CD14-positive monocyte (primary cell): ENCODE results near the gene MEOX2. TPM values are rescaled to one million over a fixed set of nuclear protein-coding genes. Genes with fewer than 3 reads are reported as not detected.

Experiments used
- DNase-seq, 3 donors: peaks; one replicate each; pipeline ENCODE4 v3.0.0-alpha.2; 2011 to 2022
- H2AFZ ChIP-seq: 2 replicates; pipeline ENCODE4 v1.6.0; 2012; ENCODE audit warnings: mild to moderate bottlenecking, low read depth, low read length, inconsistent platforms; ENCODE audit not compliant: insufficient read depth, poor library complexity, severe bottlenecking
- H3K27ac ChIP-seq, 2 donors: 1 replicate in 1 of 2; 2 replicates in 1 of 2; pipeline ENCODE4 v1.5.1; 2012 to 2013; ENCODE audit warnings: low read length in 2 of 2, control low read depth in 1 of 2, inconsistent platforms in 1 of 2, low read depth in 1 of 2, mild to moderate bottlenecking in 1 of 2
- H3K27me3 ChIP-seq, 2 donors: one replicate each; pipeline versions ENCODE4 v1.6.0 to v1.6.1; 2011 to 2013; ENCODE audit warnings: low read length in 2 of 2; ENCODE audit not compliant: control insufficient read depth in 2 of 2, insufficient read depth in 2 of 2
- H3K36me3 ChIP-seq, 2 donors: replicated peaks in 1 of 2; 1 replicate in 1 of 2; 2 replicates in 1 of 2; pipeline versions ENCODE4 v1.5.1 to v1.6.1; 2012 to 2013; ENCODE audit warnings: low read length in 2 of 2, control low read depth in 1 of 2, inconsistent platforms in 1 of 2, mild to moderate bottlenecking in 1 of 2; ENCODE audit not compliant: insufficient read depth in 2 of 2, control insufficient read depth in 1 of 2
- H3K4me1 ChIP-seq, 2 donors: 1 replicate in 1 of 2; 2 replicates in 1 of 2; pipeline versions ENCODE4 v1.5.1 to v1.6.1; 2012 to 2013; ENCODE audit warnings: low read length in 2 of 2, control low read depth in 1 of 2, inconsistent platforms in 1 of 2, mild to moderate bottlenecking in 1 of 2, moderate library complexity in 1 of 2; ENCODE audit not compliant: insufficient read depth in 2 of 2, control insufficient read depth in 1 of 2
- H3K4me2 ChIP-seq: replicated peaks from 2 replicates; pipeline ENCODE3; 2012; ENCODE audit warnings: low read length, moderate library complexity, mild to moderate bottlenecking; ENCODE audit not compliant: poor library complexity, severe bottlenecking; ENCODE audit errors: extremely low read depth
- H3K4me3 ChIP-seq, 3 experiments: fragments of 200-600 bp in 1 of 3; sonication (generic) in 1 of 3; replicated peaks in 1 of 3; 1 replicate in 2 of 3; 2 replicates in 1 of 3; pipeline ENCODE4 v1.5.1; 2011 to 2013; ENCODE audit warnings: low read length in 3 of 3, mild to moderate bottlenecking in 3 of 3, control low read depth in 2 of 3, low read depth in 2 of 3, inconsistent platforms in 1 of 3, moderate library complexity in 1 of 3
- H3K79me2 ChIP-seq: 2 replicates; pipeline ENCODE4 v1.6.0; 2012; ENCODE audit warnings: mild to moderate bottlenecking, control low read depth, inconsistent platforms, low read length, moderate library complexity; ENCODE audit not compliant: insufficient read depth
- H3K9ac ChIP-seq: 2 replicates; pipeline ENCODE4 v1.6.0; 2017; ENCODE audit warnings: low read length, mild to moderate bottlenecking; ENCODE audit not compliant: insufficient read depth, poor library complexity, severe bottlenecking
- H3K9me3 ChIP-seq, 2 donors: replicated peaks in 1 of 2; 1 replicate in 1 of 2; 2 replicates in 1 of 2; pipeline versions ENCODE4 v1.5.1 to v1.6.1; 2012 to 2013; ENCODE audit warnings: low read length in 2 of 2, control low read depth in 1 of 2; ENCODE audit not compliant: control insufficient read depth in 1 of 2, insufficient read depth in 1 of 2
- H4K20me1 ChIP-seq: 2 replicates; pipeline ENCODE4 v1.6.0; 2012; ENCODE audit warnings: mild to moderate bottlenecking, low read length, control low read depth, moderate library complexity; ENCODE audit not compliant: insufficient read depth
- H3K27ac Mint-ChIP-seq, 7 donors: one replicate each; pipeline ENCODE4 v1.8.0; 2020; ENCODE audit warnings: mild to moderate bottlenecking in 7 of 7, mixed read lengths in 7 of 7, moderate library complexity in 6 of 7, inconsistent platforms in 2 of 7
- H3K27me3 Mint-ChIP-seq, 3 donors: one replicate each; pipeline ENCODE4 v1.8.0; 2021 to 2022; ENCODE audit warnings: low read depth in 3 of 3, mild to moderate bottlenecking in 3 of 3, mixed read lengths in 3 of 3, moderate library complexity in 3 of 3, inconsistent platforms in 1 of 3
- H3K36me3 Mint-ChIP-seq, 2 donors: one replicate each; pipeline ENCODE4 v1.8.0; 2020; ENCODE audit warnings: mixed read lengths in 2 of 2, inconsistent platforms in 1 of 2, mild to moderate bottlenecking in 1 of 2
- H3K4me1 Mint-ChIP-seq: one replicate; pipeline ENCODE4 v1.8.0; 2020; ENCODE audit warnings: mild to moderate bottlenecking, mixed read lengths
- H3K4me3 Mint-ChIP-seq, 2 donors: one replicate each; pipeline ENCODE4 v1.8.0; 2020; ENCODE audit warnings: mild to moderate bottlenecking in 2 of 2, mixed read lengths in 2 of 2, moderate library complexity in 1 of 2
- H3K9me3 Mint-ChIP-seq, 7 donors: one replicate each; pipeline ENCODE4 v1.8.0; 2020 to 2022; ENCODE audit warnings: mixed read lengths in 7 of 7, mild to moderate bottlenecking in 6 of 7, moderate library complexity in 6 of 7, inconsistent platforms in 2 of 7
- CTCF ChIP-seq: fragments of 200-600 bp; IDR thresholded peaks from one replicate; pipeline ENCODE4 v1.8.0; 2022; ENCODE audit warnings: antibody characterized with exemption, mild to moderate bottlenecking
- WGBS: methylation state at CpG from one replicate; pipeline ENCODE4 v1.1.5; 2013; ENCODE audit warnings: missing lambda C conversion rate; ENCODE audit not compliant: insufficient coverage; 5-methylcytosine and 5-hydroxymethylcytosine counted together
- intact Hi-C, 2 donors: fragments of 100-400 bp; cut with micrococcal nuclease; formaldehyde crosslinking; loops; one replicate each; pipeline versions ENCODE4 v1.15.0 to v1.15.1; 2023
- polyA plus RNA-seq, 3 donors: library from polyadenylated mRNA; depleted of rRNA in 1 of 3; unstranded in 2 of 3; stranded (reverse) in 1 of 3; fragments of 300-500 nt in 2 of 3; fragments of >200 nt in 1 of 3; fragmentation: Illumina TruSeq in 2 of 3; gene quantifications; 1 replicate in 2 of 3; 2 replicates in 1 of 3; pipeline ENCODE4 v1.2.3, GENCODE V29; 2012 to 2021

MEOX2 gene
- polyA plus RNA-seq, 3 donors: not detected

DNA sequence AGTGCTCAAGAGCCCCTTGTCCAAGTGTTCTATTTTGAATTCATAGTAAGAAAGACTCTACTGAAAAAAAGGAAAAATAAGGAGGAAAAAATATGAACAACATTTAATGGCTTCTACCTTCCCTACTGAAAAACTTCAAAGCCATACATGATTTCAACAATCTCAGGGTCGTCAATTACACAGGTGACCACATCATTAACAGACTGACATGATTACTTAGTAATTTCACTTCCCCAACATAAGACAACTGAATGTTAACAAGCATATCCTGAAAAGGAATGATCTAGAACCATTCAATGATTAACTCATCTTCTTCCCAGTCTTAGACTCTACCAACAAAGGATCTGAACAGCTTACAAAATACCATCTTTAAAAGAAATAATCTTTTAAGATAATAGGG is 34.8 kb downstream of the MEOX2 start:
- no peak for DNase-seq
- H3K27me3 Mint-ChIP-seq: no peaks in the 10 kb centered on the region
- intact Hi-C loops: no loop called here
- H3K4me3 Mint-ChIP-seq: no peak overlapping the region
- Histone ChIP-seq H3K9ac (no peak overlapping the region), H3K9me3 (no peaks in the 10 kb centered on the region), H3K27me3 (no peaks in the 10 kb centered on the region), H2AFZ (no peak overlapping the region), H3K4me2 (no peak overlapping the region), H3K4me1 (no peaks in the 10 kb centered on the region), H3K27ac (no peak overlapping the region), H3K4me3 (no peak overlapping the region), H3K36me3 (no peaks in the 10 kb centered on the region), H4K20me1 (no peaks in the 10 kb centered on the region), H3K79me2 (no peaks in the 10 kb centered on the region)
- H3K27ac Mint-ChIP-seq: no peak overlapping the region
- no peaks in the 10 kb centered on the region for H3K36me3 Mint-ChIP-seq
- H3K4me1 Mint-ChIP-seq: no peaks in the 10 kb centered on the region
- WGBS: 60% methylated on average over 1 of the region's 1 CpG
- no peak for TF ChIP-seq CTCF
- H3K9me3 Mint-ChIP-seq: peaks cover 0 to 5% (median 2%) of the 10 kb centered on the region in 7 donors

- no peaks in the 10 kb centered on the region for H3K4me1 Mint-ChIP-seq
- intact Hi-C loops: no loop called here
- no peaks in the 10 kb centered on the region for H3K27me3 Mint-ChIP-seq
- H3K4me2 ChIP-seq: no peak overlapping the region
- H3K9ac ChIP-seq: no peak overlapping the region
- no peaks in the 10 kb centered on the region for H3K79me2 ChIP-seq
- no peak overlapping the region for H3K4me3 Mint-ChIP-seq
- H3K4me3 ChIP-seq: no peak overlapping the region
- H3K27me3 ChIP-seq: no peaks in the 10 kb centered on the region
- WGBS: 93% methylated on average over 4 of the region's 4 CpGs
- no peaks in the 10 kb centered on the region for H4K20me1 ChIP-seq
- peaks cover 0 to 5% (median 2%) of the 10 kb centered on the region in 7 donors for H3K9me3 Mint-ChIP-seq
- H3K27ac ChIP-seq: no peak overlapping the region
- H3K9me3 ChIP-seq: no peaks in the 10 kb centered on the region
- TF ChIP-seq CTCF: no peak
- DNase-seq: no peak
- no peaks in the 10 kb centered on the region for H3K36me3 ChIP-seq
- H3K27ac Mint-ChIP-seq: no peak overlapping the region
- H2AFZ ChIP-seq: no peak overlapping the region
- no peaks in the 10 kb centered on the region for H3K4me1 ChIP-seq
- no peaks in the 10 kb centered on the region for H3K36me3 Mint-ChIP-seq
Observed at GRCh38 chr7:15650787-15651186, 35.7 kb downstream of the MEOX2 start.
